KG1 (cell line): ENCODE measurements around the gene CHCHD10.
A peak's percentile ranks its signal among the peaks of the same experiment; 100 is the strongest.
"Not testable (repeated sequence)": the region's sequence is repeated elsewhere in the genome, so short reads cannot be mapped to it uniquely, and the experiment has no call there.

Experiments used
- DNase-seq: peaks from one replicate; lab custom pipeline; 2025; lab: John Stamatoyannopoulos, UW

CHCHD10 gene

DNA sequence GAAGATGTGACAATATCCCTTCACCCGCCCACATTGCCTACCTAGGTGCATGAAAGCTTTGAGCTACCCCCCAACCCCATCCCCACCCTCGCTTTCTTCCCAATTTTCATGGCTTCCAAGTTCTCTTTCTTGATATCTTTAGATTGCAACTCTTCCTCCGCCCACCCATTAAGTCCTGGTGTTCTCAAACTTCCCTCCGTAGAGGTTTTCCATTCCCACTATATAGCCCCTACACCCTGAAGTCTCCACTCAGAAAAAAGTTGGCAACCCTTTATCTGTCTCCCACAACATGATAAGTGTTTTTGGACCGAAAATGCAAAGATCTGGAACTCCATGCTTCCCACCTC, 17.4 kb downstream of the CHCHD10 start:
- no peak for DNase-seq

DNA sequence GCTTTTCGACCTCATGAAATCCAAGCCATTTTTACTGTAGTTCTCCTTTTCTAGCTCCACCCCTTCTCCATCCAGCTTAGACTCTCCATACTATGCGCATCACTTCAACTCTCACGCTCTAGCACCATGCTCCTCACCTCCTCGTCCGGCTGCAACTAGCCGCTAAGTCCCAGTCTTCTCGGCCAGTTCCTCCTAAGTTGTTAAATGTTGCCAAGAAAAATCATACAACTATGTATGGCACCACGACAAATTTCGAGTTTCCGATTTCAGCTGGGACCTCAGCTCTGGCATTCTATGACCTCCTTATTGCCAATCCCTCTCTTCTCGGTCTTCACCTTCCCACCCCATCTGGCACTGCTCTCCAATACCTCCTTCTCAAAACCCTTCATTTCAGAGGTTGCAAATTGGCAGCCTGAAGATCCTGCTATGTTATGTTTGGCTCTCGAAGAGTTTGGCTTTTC, 17.9 kb downstream of the CHCHD10 start:
- DNase-seq = no peak

DNA sequence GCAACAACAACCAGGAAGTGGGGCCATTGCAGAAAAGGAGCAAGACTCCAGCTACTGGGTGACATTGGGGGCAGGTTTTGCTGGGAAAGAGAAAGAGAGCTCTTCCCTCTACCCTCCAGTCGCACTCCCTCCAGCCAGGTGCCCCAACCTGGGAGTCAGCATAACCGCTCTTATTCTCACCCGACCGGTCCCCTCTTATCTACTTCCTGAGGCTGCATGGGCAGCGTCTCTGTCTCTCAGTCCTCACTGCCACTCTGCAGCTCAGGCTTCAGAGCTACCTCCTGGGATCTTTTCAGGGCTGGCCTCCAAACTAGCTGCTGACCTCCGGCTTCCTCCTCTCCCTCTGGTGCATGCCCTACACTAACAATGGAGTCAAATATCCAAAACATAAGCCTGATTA, 22.0 kb downstream of the CHCHD10 start:
- no peak for DNase-seq

DNA sequence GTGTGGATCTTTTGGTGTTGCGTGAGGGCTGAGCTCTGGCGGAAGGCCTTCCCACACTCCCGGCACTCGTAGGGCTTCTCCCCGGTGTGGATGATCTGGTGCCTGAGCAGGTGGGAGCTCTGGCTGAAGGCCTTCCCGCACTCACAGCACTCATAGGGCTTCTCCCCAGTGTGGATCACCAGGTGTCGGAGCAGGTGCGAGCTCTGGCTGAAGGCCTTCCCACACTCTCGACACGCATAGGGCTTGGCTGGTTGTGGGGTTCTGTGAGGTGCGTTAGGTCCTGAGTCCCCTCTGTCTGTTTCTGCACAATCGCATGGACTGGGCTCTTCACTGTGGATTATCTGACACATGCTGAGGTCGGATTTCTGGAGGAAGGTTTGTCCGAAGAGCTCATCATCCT, 23.3 kb downstream of the CHCHD10 start:
- no peak for DNase-seq

- DNase-seq = no peak
Measured at GRCh38 chr22:23744001-23744400, 23.8 kb downstream of the CHCHD10 start.

GRCh38 chr22:23743303-23743705, 24.5 kb downstream of the CHCHD10 start:
- no peak for DNase-seq

GRCh38 chr22:23742505-23743264, 25.1 kb downstream of the CHCHD10 start:
- DNase-seq = no peak

- DNase-seq = no peak
Measured at GRCh38 chr22:23737696-23738095, 30.1 kb downstream of the CHCHD10 start.

GRCh38 chr22:23728108-23728507, 39.7 kb downstream of the CHCHD10 start:
- not testable (repeated sequence) for DNase-seq

- DNase-seq = no peak
Measured at GRCh38 chr22:23722724-23723123, 45.0 kb downstream of the CHCHD10 start.

GRCh38 chr22:23722160-23722559, 45.6 kb downstream of the CHCHD10 start:
- DNase-seq = no peak

DNA sequence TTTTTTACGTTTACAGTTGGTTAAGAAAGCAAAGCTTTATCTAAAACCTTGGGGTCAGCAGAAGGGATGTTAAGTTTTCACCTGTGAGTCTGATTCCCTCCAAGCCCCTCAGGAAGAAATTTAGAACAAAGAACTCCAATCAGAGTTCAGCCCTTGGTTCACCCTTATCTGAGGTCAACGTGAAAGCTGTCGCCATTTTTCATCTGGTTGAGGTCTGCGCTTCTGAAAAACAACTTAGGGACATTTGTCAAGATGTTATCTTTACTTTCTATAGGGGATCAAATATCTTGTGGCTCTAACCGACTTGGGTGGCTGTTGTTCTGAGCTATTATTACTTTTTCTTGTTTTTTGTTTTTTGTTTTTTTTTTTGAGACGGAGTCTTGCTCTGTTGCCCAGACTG, 46.9 kb downstream of the CHCHD10 start:
- no peak for DNase-seq

DNA sequence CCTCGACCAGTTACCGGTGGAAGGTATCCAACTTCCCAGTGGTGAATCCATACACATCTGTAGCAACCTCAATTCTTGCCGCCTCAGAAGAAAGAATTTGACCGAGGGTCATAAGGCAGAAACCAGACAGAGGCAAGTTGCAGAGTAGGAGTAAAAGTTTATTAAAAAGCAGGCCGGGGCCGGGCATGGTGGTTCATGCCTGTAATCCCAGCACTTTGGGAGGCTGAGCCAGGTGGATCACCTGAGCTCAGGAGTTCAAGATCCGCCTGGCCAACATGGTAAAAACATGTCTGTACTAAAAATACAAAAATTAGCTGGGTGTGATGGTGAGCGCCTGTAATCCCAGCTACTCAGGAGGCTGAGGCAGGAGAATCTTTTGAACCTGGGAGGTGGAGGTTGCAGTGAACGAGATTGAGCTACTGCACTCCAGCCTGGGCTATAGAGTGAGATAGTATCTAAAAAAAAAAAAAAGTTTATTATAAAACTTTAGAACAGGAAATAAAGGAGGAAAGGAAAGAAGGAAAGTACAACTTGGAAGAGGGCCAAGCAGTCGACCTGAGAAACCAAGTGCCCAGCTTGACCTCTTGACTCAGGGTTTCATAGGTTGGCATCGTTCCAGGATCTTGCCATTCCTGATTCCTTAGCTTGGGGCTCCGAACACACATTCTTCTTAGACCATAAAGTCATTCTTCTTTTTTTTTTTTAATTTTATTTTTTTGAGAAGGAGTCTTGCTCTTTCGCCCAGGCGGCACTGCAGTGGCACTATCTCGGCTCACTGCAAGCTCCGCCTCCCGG, 49.2 kb downstream of the CHCHD10 start:
- DNase-seq = no peak

DNA sequence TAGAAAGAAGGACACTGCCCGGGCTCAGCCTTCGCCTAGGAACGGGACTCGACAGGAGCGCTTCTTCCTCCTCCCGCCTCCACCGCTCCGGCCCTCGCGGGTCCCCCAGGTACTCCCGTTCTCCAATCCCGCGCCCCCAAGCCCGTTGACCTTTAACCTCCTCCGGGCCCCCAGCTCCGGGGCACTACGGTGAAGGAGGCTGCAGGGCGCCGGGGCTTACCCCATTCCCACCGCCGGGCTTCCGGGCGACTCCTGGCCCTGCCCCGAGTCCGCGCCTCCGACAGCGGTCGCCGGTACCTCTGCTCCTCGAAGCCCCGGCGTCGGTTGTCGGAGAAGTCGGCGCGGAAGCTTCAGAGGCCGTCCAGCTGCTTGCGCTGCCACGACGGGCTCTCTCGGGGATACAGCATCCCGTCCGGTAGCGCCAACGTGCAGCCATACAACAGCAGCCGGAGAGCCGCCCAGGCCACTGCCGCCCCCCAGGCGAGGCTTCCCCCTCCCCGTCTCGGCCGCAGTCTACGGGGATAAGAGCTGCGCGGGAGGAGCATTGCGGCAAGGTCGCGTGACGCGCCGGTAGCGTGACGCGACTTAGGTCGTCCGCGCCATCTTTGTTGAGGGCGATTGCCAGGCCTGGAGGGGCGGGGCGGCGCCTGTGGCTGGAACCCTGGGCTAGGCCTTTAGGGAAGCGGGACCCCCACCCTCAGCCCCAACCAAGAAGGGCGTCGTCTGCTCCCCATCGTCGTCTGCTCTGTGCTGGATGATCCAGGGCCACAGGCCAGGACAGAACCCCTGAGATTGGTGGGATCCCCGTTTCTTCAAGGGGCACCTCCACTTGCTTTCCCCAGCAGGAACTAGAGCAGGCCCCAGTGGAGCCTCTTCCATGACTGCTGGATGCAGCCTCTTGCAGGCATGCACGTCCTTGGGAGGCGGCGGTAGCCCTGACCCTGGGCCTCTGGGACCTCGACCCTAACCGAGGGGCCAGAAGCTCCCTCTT, 50.7 kb downstream of the CHCHD10 start:
- DNase-seq = peak; percentile 75
